Breast epithelium (tissue), 3 donors: ENCODE data around the gene TEP1.

Source experiments
- POLR2A ChIP-seq: fragments of 450-650 bp; IDR thresholded peaks from one replicate; pipeline ENCODE4 v1.6.1; 2016; ENCODE audit warnings: antibody characterized with exemption, mild to moderate bottlenecking, moderate library complexity
- TF ChIP-seq, protein P1 (sequence below), 3 donors: fragments of 450-650 bp; IDR thresholded peaks; one replicate each; pipeline ENCODE4 v1.5.1; 2016 to 2017; ENCODE audit warnings: antibody characterized with exemption in 3 of 3, mild to moderate bottlenecking in 3 of 3, moderate library complexity in 3 of 3

DNA sequence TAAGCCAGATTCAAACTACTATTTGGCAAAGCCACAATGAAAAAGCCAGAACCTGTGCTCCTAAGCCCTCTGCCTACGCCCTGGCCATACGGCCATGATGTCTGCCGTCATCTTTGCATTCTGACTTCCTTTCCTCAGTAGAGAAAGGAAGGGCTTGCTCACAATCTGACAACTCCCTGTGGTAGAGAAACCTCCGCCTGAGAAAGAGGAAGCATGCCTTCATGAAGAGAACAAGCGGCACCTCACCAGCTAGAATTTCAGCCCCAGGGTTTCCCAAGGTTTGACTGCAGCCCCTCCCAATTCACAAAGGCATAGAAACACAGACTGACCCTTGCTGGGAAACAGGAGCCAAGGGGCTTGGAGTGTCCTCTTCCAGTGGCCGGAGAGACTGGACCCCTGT is 25.7 kb downstream of the TEP1 start:
- no peak for TF ChIP-seq POLR2A
- TF ChIP-seq, protein P1, sequence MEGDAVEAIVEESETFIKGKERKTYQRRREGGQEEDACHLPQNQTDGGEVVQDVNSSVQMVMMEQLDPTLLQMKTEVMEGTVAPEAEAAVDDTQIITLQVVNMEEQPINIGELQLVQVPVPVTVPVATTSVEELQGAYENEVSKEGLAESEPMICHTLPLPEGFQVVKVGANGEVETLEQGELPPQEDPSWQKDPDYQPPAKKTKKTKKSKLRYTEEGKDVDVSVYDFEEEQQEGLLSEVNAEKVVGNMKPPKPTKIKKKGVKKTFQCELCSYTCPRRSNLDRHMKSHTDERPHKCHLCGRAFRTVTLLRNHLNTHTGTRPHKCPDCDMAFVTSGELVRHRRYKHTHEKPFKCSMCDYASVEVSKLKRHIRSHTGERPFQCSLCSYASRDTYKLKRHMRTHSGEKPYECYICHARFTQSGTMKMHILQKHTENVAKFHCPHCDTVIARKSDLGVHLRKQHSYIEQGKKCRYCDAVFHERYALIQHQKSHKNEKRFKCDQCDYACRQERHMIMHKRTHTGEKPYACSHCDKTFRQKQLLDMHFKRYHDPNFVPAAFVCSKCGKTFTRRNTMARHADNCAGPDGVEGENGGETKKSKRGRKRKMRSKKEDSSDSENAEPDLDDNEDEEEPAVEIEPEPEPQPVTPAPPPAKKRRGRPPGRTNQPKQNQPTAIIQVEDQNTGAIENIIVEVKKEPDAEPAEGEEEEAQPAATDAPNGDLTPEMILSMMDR (IDR thresholded peaks at IDR 0.05) = no peak
